IPS-NIHi7 (cell line): ENCODE data around the gene SH2D3C.
"Not testable (repeated sequence)": the region's sequence is repeated elsewhere in the genome, so short reads cannot be mapped to it uniquely, and the experiment has no call there.

Source experiments
- DNase-seq: peaks from one replicate; pipeline ENCODE4 v3.0.0; 2012; ENCODE audit warnings: mixed read lengths; ENCODE audit errors: extremely low spot score

SH2D3C gene

DNA sequence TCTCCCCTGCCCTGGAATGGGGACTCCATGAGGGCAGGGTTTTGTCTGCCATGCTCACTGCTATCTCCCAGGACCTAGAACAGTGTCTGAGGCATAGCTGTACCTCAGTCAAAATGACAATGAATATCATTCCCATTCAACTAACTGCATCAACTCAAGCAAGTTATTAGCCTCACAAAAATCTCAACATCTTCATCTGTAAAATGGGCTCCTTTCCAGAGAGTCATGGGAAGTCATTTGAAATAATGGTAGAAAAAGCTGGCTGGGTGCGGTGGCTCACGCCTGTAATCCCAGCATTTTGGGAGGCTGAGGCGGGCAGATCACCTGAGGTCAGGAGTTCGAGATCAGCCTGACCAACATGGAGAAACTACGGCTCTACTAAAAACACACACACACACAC lies 9.4 kb downstream of the SH2D3C start:
- DNase-seq = no peak

DNA sequence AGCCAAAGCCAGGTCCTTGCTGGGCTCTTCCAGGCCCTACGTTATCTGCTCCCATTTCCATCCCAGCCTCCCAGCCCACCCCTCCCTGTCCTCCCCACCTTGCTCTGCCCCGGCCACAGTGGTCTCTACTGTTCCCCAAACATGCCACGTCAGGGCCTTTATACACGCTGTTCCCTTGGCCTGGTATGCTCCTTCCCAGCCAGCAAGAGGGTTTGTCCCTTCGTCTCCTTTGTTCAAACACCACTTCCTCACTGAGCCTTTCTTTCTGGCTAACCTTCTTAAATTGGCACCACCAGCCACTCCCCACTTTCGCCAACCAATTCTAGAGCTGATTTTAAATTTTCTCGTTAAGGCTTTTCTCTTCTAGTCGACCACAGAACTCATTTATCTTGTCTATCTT lies 9.8 kb downstream of the SH2D3C start:
- DNase-seq = no peak

GRCh38 chr9:127767909-127768331 lies 10.5 kb downstream of the SH2D3C start:
- DNase-seq = no peak

GRCh38 chr9:127767410-127767809 lies 11.1 kb downstream of the SH2D3C start:
- no peak for DNase-seq

GRCh38 chr9:127765418-127765817 lies 13.0 kb downstream of the SH2D3C start:
- no peak for DNase-seq

GRCh38 chr9:127763918-127764384 lies 14.5 kb downstream of the SH2D3C start:
- peak; percentile 62 for DNase-seq

- DNase-seq = no peak
These were observed 16.3 kb downstream of the SH2D3C start for GRCh38 chr9:127762111-127762676.

DNA sequence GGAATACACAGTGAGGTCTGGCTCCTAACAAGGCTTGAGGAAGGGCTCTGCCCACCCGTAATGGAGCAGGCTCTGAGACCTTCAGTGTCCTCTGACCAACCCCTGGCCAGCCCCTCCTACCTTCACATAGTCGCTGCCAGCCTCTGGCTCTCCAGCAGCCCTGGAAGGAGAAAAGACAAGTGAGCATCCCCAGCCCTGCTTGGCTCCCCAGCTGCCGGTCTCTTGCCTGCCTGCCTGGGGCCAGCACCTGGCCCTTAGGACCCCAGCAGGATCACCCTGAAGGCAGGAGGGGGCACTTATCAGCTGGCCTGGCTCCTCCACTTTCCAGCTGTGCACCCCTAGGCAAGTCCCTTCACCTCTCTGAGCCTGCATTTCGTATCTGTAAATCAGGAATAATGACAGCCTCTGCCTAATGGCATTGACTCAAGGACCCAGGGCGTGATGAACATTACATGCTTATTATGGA lies 16.9 kb downstream of the SH2D3C start:
- no peak for DNase-seq

GRCh38 chr9:127761061-127761460 lies 17.4 kb downstream of the SH2D3C start:
- no peak for DNase-seq

- DNase-seq = no peak
These were observed 19.6 kb downstream of the SH2D3C start for GRCh38 chr9:127758843-127759242.

GRCh38 chr9:127756776-127757175 lies 21.7 kb downstream of the SH2D3C start:
- DNase-seq = not testable (repeated sequence)

DNA sequence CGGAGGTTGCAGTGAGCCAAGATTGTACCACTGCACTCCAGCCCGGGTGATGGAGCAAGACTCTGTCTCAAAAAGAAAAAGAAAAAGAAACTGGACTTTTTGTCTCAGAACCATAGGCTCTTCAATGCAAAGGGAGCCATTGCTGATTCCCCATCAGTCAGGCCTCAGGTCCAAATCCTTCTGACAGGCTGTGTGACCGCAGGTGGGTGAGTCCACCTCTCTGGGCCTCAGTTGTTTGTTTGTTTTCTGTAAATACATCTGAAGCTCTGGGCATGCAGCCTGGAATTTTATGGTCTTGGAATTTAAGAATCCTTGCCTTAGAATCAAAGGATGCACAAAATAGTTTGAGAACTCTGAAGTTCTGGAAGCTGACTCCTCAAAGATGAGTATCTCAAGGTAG lies 22.2 kb downstream of the SH2D3C start:
- no peak for DNase-seq

GRCh38 chr9:127755061-127756060 lies 23.1 kb downstream of the SH2D3C start:
- peak; percentile 86 for DNase-seq

- peak; percentile 87 for DNase-seq
These were observed 24.1 kb downstream of the SH2D3C start for GRCh38 chr9:127754099-127755060.

DNA sequence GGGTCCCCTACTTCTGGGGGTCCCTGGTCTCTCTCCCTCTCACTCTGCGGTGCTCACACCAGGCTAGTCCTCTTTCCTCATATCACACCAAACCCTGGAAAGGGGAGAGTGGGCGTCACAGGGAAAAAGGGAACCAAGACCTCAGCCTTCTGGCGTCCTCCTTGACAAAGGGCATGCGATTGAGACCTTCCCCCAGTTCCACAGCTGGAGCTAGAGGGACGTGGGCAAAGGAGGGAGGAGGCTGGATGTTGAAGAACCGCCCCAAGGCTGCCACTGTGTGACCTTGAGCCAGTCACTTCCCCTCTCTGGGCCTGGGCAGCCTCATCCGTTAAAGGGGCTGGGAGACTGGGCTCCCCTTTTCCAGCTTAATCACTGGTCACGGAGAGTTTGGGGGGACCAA lies 24.8 kb downstream of the SH2D3C start:
- no peak for DNase-seq

DNA sequence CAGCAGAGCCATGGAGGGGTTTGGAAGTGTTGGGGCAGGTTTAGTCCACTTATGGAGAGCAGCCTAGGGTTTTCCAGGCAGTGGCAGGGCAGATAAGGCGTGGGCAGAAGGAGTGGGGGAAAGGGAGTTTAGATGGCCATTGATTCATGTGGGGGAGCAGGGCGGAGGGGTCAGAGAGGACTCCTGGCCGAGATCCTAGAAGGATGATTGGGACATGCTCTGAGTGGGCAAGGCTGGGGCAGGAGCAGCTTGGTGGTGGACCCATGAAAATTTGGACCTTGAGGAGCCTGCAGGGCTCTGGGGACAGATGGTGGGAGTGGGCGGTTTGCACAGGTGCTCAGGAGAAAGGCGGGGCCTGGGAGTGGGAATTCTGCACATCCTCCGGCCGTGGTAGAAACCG lies 25.3 kb downstream of the SH2D3C start:
- no peak for DNase-seq

DNA sequence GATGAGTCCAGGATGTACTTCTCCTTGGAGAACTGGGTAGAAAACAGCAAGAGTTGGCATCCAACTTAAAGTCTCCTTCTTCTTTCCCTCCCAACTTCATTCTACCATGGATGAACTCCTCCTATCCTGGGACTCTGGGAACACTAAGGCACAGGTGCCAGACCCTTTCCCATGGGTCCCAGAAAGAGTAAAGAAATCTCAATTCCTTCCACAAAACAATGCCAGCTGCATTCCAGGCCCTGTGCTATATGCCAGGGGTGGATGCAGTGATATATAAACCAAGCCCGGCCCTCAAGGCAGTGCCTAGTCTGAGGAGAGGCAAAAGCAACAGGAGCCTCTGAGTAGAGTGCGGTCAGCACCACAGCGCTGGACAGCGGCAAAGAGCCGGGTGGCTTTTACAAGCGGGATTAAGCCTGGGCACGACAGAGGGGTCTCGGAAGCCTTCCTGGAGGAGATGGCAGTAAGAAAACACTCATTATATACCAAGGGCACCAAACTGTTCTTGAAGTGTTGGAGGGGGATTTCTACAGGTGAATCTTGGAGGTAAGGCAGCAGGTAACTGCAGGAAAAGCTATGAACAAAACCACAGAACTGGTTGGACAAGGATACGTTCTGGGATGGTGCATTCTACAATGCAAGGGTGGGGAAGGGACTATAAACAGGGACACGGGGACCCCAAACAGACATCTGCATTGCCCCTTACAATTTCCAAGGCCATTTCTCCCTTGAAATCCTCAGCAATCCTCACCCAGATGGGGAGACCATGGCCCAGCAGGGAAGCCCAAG lies 27.0 kb downstream of the SH2D3C start:
- peak; percentile 63 for DNase-seq

DNA sequence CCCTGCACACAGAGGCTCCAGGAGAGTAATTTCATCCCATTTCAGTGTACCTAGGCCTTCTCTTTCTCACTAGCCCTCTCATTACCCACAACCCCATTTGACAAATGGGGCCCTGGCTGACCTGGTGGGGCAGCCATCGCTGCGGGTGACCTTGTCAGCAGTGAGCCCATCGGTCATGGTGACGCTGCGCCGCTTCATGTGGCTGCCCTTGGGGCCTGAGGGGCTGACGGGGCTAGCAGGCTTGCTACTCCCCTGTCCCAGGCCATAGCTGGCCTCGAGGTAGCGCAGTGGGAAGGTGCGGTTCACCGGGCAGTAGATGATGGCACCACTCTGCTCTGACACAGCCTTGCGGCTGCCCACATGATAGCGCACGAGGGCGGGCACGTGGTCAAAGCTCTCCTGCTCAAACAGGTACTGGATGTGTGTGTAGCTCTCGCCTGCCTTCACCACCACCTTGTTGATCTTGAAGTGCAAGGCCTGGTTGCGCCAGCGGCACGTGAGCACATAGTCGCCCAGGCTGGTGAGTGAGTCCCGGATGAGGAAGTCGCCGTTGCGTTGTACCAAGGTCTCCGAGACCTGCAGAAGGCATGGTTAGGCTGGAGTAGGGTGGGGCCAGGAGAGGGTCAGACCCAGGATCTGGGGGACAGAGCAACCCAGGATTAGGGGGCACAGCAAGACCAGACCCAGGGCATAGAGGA lies 29.2 kb downstream of the SH2D3C start:
- DNase-seq = no peak

GRCh38 chr9:127746959-127747569 lies 31.4 kb downstream of the SH2D3C start:
- DNase-seq = no peak
